Activated CD8-positive, alpha-beta memory T cell treated with anti-CD3 and anti-CD28 coated beads, Interleukin-2, amount 50 U/mL, for 48 hours (primary cell): ENCODE results near the gene CHAF1A.
A peak's percentile ranks its signal among the peaks of the same experiment; 100 is the strongest.

Experiments used
- DNase-seq: peaks from one replicate; pipeline ENCODE4 v3.0.0-alpha.2; 2020

The CHAF1A gene

GRCh38 chr19:4385291-4386040, 17.0 kb upstream of the CHAF1A start:
- no peak for DNase-seq

DNA sequence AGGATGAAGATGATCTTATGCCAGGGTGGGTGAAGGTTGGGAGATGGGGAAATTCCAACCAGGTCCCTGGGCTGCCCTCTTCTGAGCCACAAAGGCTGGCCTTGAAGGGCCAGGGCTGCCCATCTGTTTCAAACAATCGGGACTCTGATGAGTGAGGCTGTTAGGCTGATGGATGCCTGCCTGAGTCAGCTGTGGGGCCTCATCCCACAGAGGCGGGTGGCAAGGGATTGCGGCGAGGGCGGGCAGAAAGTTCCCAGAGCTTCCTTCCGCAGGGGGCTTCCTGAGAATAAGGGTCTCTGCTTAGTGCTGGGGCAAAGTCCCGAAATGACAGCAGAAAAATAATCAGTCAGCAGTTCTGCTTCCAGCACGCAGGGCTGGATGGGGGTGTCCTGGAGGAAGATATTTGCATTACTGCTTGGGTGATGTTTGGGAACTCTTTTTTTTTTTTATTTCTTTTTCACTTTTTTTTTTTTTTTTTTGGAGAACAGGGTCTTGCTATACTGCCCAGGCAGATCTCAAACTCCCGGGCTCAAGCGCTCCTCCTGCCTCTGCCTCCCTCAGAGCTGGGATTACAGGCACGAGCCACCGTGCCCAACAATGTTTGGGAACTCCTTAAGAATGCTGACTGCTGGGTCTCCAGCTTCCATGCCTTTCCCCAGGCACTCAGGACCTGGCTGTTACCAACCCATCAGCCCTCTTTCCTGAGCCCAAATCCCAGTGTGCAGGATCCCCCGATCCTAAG, 16.2 kb upstream of the CHAF1A start:
- no peak for DNase-seq

DNA sequence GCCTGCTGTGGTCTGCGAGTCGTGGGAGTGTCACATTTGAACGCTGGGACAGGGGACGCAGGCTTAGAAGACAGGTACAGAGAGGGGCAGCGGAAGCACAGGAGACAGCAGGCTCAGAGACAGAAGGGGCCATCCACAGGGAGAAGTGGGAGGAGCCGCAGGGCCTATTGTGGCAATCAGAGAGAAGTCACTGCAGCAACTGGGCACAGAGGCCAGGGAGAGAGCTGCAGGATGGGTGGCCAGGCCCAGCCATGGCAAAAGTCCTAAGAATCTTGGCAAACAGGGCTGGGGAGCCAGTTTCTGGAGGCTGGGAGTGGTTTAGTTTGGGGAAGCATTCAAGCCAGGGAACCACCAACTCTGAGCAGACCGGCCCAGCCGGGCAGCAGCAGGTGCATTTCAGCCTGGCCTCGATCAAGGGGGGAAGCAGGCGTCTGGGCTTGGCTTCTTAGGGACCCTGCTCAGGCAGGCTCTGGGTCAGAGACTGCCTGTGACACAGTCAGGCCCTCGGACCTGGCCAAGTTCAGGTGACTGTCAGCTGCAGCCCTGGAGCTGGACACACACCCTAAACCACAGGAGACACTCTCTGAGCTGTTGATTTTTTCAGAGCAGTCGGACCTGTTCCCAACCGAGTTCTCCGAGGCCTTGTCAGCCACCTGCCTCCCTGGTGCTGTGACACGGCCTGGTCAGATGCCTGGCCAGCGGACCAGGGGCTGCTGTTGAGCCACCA, 13.9 kb upstream of the CHAF1A start:
- DNase-seq = no peak

DNA sequence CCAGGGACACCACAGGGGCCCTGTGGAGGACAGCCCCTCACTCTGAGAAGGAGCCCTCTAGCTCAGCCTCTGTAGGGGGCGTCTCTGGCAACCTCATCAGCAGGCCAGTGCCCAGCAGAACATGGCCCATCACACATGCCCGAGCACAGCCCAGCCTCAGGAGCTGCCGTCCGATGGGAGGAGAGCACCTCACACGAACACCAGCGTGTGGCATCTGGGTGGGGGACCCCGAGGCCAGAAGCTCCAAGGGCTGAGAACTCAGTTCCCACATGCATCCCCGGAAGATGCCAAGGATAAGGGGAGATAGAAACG, 13.4 kb upstream of the CHAF1A start:
- no peak for DNase-seq

DNA sequence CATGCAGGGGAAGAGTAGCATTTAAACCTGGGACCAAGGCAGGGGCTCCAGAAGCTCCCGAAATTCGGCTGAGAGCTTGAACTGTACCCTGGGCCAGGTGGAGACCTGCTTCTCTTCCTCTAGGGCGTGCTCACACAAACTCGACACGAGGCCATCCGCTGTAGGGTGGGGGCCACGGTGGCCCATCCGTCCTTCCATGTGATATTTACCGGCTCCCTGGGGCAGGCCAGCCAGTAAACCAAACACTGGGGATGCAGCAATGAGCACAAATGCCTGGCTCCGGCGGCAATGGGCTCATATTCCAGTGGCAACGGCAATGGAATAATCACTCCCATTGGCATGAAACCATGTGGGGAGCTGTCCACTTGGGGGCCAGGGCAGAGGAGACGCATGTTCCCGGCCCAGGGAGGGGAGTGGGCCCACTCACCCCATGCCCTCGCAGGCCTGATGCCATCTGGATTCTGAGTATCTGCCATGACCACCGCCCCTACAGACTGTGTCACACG, 12.9 kb upstream of the CHAF1A start:
- DNase-seq = no peak

- no peak for DNase-seq
Measured at GRCh38 chr19:4390017-4390566, 12.3 kb upstream of the CHAF1A start.

- DNase-seq = no peak
Measured at GRCh38 chr19:4390567-4391305, 11.7 kb upstream of the CHAF1A start.

GRCh38 chr19:4391306-4391693, 11.1 kb upstream of the CHAF1A start:
- DNase-seq = no peak

DNA sequence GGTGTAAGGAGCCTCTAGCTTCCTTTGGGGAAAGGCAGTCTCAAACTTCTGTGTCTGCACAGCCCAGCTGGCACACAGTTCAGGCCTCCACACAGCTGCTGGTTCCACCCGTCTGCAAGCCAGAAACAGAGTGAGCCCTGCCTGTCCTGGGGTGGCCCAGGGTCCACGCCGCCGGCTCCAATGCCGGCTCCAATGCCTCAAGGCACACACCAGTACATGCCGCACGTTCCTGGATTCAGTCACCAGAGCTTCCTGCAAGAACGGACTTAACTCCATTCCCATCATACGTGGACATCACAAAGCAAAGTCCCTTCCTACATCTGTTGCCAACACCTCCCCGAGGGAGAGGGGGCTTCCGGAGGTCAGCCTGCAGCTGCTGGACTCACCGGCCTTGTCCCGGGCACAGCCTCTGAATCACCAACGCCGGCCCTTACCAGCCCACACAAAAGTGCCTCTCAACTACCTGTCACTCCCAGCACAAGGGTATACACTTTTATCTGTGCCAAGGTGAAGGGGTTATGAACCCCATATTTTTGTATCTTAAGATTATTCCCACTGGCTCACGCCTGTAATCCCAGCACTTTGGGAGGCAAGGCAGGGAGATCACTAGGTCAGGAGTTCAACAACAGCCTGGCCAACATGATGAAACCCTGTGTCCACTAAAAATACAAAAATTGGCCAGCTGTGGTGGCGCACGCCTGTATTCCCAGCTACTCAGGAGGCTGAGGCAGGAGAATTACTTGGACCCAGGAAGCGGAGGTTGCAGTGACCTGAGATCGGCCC, 10.5 kb upstream of the CHAF1A start:
- no peak for DNase-seq

DNA sequence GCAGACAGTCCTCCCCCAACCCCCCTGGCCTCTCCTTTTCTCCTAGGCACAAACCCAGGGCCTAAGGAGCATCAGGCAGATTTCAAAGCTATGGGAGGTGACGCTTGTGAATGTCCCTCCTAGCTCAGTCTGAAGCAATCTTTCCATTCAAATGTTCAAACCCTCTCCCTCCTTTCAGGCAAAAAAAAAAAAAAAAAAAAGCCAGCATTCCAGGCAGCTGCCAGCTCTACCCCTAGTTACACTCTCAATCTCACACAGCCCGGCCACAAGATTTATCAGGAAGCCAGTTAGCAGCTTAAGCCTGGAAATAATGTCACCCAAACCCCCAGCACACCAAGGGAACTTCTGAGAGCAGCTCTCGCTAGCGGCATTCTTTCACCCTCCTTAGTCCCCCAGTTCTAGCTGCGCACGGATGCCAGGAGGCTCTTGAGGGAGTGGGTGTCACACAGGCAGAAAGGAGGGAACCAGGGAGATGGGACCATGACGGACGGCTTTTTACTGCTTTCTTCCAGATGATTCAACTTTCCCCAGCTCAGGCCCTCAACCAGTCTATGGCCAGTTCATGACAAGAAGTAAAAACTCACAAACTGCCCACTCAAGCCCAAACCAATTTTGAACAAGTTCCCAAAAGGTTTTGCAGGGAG, 8.4 kb upstream of the CHAF1A start:
- no peak for DNase-seq

- no peak for DNase-seq
Measured at GRCh38 chr19:4396949-4397783, 5.3 kb upstream of the CHAF1A start.

- no peak for DNase-seq
Measured at GRCh38 chr19:4399812-4400134, 2.7 kb upstream of the CHAF1A start.

- peak; percentile 99 for DNase-seq
Measured at GRCh38 chr19:4400135-4400936, 2.1 kb upstream of the CHAF1A start, which contains the start of gene SH3GL1. Gene SH3GL1, minus strand, starts transcription at chr19:4400547. Its CDS starts 179 bp downstream, at chr19:4400368.

DNA sequence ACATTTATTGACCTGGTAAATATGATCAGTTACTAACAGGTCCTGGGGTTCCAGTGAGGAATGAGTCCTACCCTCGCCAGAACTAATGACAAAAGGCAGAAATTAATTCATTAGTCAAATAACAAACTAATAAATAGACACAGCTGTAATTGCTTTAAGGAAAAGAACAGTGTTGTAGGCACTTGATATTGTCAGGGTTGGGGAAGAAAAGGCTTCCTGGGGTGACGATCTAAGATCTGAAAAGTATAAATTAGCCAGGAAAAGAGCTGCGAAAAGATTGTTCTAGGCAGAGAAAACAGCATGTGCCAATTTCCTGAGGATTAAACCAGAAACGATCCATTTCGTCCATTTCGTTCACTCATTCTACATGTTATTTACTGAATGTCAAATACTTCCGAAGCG, 670 bp upstream of the CHAF1A start:
- no peak for DNase-seq

GRCh38 chr19:4403005-4403761, 743 bp downstream of the CHAF1A start:
- no peak for DNase-seq

- no peak for DNase-seq
Measured at GRCh38 chr19:4405977-4406376, 3.5 kb downstream of the CHAF1A start.

DNA sequence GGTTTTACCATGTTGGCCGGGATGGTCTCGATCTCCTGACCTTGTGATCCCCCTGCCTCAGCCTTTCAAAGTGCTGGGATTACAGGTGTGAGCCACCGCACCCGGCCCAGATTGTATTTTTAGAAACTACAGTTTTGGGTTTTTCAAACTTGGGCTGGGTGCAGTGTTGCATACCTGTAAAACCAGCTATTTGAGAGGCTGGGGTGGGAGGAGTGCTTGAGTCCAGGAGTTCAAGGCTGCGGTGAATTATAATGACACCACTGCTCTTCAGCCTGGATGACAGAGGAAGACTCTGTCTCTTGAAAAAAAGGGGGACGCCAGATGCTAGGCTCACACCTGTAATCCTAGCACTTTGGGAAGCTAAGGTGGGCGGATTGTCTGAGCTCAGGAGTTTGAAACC, 4.2 kb downstream of the CHAF1A start:
- no peak for DNase-seq

DNA sequence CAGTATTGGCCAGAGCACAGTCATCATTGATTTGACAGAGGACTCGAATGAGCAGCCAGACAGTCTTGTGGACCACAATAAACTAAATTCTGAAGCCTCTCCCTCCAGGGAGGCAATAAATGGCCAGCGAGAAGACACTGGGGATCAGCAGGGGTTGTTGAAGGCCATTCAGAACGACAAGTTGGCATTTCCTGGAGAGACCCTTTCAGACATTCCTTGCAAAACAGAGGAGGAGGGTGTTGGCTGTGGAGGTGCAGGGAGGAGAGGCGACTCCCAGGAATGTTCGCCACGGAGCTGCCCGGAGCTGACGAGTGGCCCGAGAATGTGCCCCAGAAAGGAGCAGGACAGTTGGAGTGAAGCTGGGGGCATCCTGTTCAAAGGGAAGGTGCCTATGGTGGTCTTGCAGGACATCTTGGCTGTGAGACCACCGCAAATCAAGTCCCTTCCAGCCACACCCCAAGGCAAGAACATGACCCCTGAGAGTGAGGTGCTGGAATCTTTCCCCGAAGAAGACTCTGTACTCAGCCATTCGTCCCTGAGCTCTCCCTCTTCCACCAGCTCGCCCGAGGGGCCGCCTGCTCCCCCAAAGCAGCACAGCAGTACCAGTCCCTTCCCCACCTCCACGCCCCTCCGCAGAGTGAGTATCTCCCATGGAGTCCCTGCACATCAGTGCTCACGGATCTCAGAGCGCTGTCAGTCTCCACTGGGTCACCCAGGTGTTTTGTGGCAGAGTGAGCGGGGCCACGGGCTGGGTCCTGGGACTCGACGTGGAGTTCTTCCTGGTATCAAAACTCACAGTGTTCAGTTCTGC, 6.9 kb downstream of the CHAF1A start:
- no peak for DNase-seq
